Astrocyte (in vitro differentiated cells and primary cell): ENCODE measurements around the gene FAF2.

ENCODE experiments used
- CTCF ChIP-seq: IDR thresholded peaks from 2 replicates; pipeline ENCODE4 v1.5.1; 2011; ENCODE audit warnings: low read depth, mild to moderate bottlenecking, inconsistent platforms, low read length, moderate library complexity; ENCODE audit not compliant: insufficient read depth
- EZH2 ChIP-seq: IDR thresholded peaks from 2 replicates; pipeline ENCODE4 v1.6.1; 2012; ENCODE audit warnings: mild to moderate bottlenecking, low read length, inconsistent platforms; ENCODE audit not compliant: insufficient read depth

GRCh38 chr5:176454724-176455394 lies 6.7 kb downstream of the FAF2 start:
- TF ChIP-seq CTCF (no peak), EZH2 (no peak)
